Uterus (tissue), 2 donors: Measurements from ENCODE around the gene ACTR5.

ENCODE experiments used
- POLR2A ChIP-seq, 2 donors: fragments of 450-650 bp; IDR thresholded peaks; one replicate each; pipeline ENCODE4 v1.6.1; 2016; ENCODE audit warnings: antibody characterized with exemption in 2 of 2, mild to moderate bottlenecking in 1 of 2, moderate library complexity in 1 of 2
- TF ChIP-seq, protein P1 (sequence below), 4 experiments: fragments of 200-600 bp in 2 of 4; fragments of 450-650 bp in 2 of 4; sonication (generic) in 2 of 4; IDR thresholded peaks; one replicate each; pipeline ENCODE4 v1.5.1; 2016 to 2019; ENCODE audit warnings: antibody characterized with exemption in 4 of 4, mild to moderate bottlenecking in 2 of 4, moderate library complexity in 1 of 4

- TF ChIP-seq, protein P1, sequence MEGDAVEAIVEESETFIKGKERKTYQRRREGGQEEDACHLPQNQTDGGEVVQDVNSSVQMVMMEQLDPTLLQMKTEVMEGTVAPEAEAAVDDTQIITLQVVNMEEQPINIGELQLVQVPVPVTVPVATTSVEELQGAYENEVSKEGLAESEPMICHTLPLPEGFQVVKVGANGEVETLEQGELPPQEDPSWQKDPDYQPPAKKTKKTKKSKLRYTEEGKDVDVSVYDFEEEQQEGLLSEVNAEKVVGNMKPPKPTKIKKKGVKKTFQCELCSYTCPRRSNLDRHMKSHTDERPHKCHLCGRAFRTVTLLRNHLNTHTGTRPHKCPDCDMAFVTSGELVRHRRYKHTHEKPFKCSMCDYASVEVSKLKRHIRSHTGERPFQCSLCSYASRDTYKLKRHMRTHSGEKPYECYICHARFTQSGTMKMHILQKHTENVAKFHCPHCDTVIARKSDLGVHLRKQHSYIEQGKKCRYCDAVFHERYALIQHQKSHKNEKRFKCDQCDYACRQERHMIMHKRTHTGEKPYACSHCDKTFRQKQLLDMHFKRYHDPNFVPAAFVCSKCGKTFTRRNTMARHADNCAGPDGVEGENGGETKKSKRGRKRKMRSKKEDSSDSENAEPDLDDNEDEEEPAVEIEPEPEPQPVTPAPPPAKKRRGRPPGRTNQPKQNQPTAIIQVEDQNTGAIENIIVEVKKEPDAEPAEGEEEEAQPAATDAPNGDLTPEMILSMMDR (IDR thresholded peaks at IDR 0.05), result no peak
- TF ChIP-seq POLR2A (IDR thresholded peaks at IDR 0.05), result no peak
Measured at GRCh38 chr20:38735172-38735571, 13.1 kb upstream of the ACTR5 start.
